ENCODE results near the gene FAM131C. TPM values are rescaled to one million over a fixed set of nuclear protein-coding genes. Genes with fewer than 3 reads are reported as not detected.
"Not testable (repeated sequence)": the region's sequence is repeated elsewhere in the genome, so short reads cannot be mapped to it uniquely, and the experiment has no call there.

The FAM131C gene
- total RNA-seq, 2 donors from 2014 or later = 0.21 TPM; not detected in 1

DNA sequence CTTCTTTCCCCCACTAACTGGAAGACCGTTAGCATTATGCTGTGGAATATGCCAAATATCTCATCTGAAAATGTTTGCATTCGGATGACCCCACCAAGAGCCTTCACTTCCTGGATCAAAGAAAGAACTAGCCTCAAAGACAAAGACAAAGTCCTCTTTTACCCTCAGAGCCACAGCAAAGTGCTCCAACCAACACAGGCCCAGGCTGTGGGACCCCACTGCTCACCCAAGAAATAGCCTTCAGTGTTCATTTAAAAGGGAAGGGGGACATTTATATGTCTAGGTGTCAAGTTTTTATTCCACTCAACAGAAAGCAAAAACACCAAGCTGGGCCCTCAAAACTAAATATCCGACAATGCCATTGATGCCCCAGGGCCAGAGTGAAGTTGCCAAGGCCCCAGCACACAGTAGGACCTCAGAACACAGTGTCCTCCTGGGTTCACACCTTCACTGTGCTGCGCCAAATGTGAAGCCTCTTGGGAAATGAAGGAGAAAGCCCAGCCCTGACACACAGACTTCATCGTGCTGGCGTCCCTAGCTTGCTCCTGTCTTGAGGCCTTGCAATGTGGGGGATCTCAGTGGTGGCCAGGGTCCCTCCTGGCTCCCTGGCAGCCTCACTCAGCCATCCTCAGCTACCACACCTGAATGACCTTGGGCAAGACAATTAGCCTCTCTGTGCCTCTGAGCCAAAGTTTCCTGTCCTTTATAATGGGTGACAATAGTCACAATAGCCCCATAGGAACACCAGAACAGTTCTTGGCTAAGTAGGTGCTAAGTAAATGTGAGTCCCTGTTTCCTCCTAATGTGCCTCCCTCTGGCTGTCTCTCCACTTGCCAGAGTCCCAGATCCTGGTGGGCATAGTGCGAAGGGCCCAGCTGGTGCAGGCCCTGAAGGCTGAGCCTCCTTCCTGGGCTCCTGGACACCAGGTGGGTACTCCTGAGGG is 18.6 kb downstream of the FAM131C start:
- no peaks in the 10 kb centered on the region for H3K9me3 ChIP-seq
- H3K27me3 ChIP-seq = no peaks in the 10 kb centered on the region
- DNase-seq = no peak
- TF ChIP-seq, protein P1, sequence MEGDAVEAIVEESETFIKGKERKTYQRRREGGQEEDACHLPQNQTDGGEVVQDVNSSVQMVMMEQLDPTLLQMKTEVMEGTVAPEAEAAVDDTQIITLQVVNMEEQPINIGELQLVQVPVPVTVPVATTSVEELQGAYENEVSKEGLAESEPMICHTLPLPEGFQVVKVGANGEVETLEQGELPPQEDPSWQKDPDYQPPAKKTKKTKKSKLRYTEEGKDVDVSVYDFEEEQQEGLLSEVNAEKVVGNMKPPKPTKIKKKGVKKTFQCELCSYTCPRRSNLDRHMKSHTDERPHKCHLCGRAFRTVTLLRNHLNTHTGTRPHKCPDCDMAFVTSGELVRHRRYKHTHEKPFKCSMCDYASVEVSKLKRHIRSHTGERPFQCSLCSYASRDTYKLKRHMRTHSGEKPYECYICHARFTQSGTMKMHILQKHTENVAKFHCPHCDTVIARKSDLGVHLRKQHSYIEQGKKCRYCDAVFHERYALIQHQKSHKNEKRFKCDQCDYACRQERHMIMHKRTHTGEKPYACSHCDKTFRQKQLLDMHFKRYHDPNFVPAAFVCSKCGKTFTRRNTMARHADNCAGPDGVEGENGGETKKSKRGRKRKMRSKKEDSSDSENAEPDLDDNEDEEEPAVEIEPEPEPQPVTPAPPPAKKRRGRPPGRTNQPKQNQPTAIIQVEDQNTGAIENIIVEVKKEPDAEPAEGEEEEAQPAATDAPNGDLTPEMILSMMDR (IDR thresholded peaks at IDR 0.05) = no peak
- no peaks in the 10 kb centered on the region for H3K36me3 ChIP-seq
- no peak overlapping the region for H3K9ac ChIP-seq (ENCODE audit: low read depth in 2 of 2, low read length in 2 of 2)
- no peak overlapping the region for H3K4me3 ChIP-seq
- no peaks in the 10 kb centered on the region for H3K4me1 ChIP-seq
- intact Hi-C loops (cut with DNase I) = no loop called here
- no peak overlapping the region for H3K27ac ChIP-seq

DNA sequence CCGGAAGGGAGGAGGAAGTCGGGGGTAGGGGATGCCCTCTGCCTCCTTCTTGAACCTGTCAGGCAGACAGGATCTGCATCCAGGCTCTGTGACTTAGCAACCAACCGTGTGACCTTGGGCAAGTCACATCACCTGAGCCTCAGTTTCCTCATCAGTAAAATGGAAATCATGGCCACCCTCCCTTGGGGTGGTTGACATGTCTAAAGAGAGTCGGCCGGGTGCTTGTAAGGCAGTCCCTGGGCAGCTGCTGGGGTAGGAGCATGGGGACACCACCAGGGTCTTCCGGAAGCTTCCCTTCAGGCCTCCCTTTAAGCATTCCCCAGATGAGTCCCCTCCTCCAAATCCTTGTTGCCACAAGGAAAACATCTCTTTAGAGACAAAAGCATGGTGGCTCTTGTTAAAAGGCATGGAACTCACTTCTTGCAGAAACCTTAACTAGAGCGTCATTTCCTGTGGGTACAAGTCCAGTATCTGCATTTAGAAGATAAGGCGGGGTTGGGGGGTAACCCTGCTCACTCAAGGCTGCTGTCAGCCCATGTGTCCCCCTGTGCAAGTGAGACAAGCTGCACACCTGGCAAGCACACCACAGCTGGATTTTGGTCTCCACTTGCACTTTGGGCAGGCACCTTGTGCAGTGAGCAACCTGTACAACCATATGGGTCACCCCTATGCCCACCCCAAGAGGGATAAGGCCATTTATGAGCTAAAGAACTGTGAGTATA is 19.5 kb downstream of the FAM131C start:
- H3K36me3 ChIP-seq = no peaks in the 10 kb centered on the region
- DNase-seq = no peak
- H3K4me3 ChIP-seq = no peak overlapping the region
- no peaks in the 10 kb centered on the region for H3K4me1 ChIP-seq
- no peak overlapping the region for H3K9ac ChIP-seq (ENCODE audit: low read depth in 2 of 2, low read length in 2 of 2)
- intact Hi-C loops (cut with DNase I) = no loop called here
- no peaks in the 10 kb centered on the region for H3K9me3 ChIP-seq
- H3K27ac ChIP-seq = no peak overlapping the region
- no peaks in the 10 kb centered on the region for H3K27me3 ChIP-seq
- TF ChIP-seq, protein P1 (IDR thresholded peaks at IDR 0.05) = no peak

DNA sequence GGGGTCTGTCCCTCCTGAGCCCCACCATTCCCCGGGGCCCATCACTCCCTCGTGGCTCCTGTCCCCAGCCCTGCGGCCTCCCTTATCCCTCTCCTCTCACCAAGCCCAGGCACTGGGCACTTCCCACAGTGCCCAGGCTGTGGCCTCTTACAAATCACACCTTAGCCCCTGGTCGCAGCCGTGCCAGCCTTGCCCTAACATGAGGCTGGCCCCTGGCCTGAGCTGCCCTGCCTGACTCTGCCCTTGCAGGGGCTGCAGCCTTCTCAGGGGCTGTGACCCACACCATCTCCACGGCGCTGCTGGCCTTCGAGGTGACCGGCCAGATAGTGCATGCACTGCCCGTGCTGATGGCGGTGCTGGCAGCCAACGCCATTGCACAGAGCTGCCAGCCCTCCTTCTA is 21.5 kb downstream of the FAM131C start:
- DNase-seq; intact Hi-C loops (cut with DNase I); H3K9ac ChIP-seq (ENCODE audit: low read depth in 2 of 2, low read length in 2 of 2): not testable (repeated sequence)

DNA sequence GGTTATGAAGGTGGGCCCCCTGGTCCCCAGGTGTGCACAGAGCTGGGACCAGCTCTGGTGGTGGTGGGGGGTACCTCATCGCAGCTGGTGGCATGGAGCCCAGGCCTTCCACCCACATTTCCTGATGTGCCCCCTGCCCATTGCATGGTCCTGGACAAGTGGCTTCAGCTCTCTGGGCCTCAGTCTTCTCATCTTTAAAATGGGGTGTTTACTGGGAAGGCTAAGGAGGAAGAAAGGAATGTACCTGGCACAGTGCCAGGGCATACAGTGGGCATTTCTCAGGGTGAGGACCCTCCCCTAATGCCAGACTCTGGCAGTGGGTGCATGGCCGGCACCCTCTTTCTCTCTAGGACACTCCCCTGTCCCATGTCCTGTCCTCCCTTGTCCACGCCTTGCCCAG is 22.4 kb downstream of the FAM131C start:
- no peaks in the 10 kb centered on the region for H3K4me1 ChIP-seq
- H3K9ac ChIP-seq (ENCODE audit: low read depth in 2 of 2, low read length in 2 of 2) = no peak overlapping the region
- TF ChIP-seq, protein P1 (IDR thresholded peaks at IDR 0.05) = no peak

More for the DNA sequence above, 21.5 kb downstream of the FAM131C start:
- H3K4me1 ChIP-seq, H3K4me3 ChIP-seq, H3K9me3 ChIP-seq, H3K27me3 ChIP-seq, H3K27ac ChIP-seq, H3K36me3 ChIP-seq: not testable (repeated sequence)

DNA sequence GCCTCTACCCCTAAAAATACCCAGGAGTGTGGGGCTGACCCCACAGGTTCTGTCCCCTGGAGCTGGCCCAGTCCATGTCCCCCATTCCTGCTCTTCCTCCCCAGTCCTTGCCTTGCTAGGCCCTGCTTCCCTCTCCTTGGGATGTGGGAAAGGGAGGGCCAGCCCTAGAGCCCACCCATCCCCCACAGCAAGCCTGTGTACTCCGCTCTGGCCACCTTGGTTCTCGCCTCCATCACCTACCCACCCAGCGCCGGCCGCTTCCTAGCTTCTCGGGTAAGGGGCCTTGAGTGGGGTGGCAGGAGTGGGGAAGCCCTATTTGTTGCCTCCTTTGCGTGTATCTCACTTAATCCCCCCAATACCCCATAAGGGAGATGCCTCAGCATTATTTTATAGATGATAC is 23.1 kb downstream of the FAM131C start:
- Histone ChIP-seq H3K27me3 (no peaks in the 10 kb centered on the region), H3K27ac (no peak overlapping the region), H3K9ac (ENCODE audit: low read depth in 2 of 2, low read length in 2 of 2) (no peak overlapping the region), H3K4me1 (no peaks in the 10 kb centered on the region), H3K4me3 (no peak overlapping the region), H3K9me3 (no peaks in the 10 kb centered on the region), H3K36me3 (no peaks in the 10 kb centered on the region)
- TF ChIP-seq, protein P1 (IDR thresholded peaks at IDR 0.05) = no peak
- no peak for DNase-seq
- intact Hi-C loops (cut with DNase I) = no loop called here

More for the DNA sequence above, 22.4 kb downstream of the FAM131C start:
- Histone ChIP-seq H3K4me3 (no peak overlapping the region), H3K27ac (no peak overlapping the region), H3K9me3 (no peaks in the 10 kb centered on the region), H3K36me3 (no peaks in the 10 kb centered on the region), H3K27me3 (no peaks in the 10 kb centered on the region)
- intact Hi-C loops (cut with DNase I) = no loop called here
- no peak for DNase-seq
